ENCODE results near the gene MYOF.

DNA sequence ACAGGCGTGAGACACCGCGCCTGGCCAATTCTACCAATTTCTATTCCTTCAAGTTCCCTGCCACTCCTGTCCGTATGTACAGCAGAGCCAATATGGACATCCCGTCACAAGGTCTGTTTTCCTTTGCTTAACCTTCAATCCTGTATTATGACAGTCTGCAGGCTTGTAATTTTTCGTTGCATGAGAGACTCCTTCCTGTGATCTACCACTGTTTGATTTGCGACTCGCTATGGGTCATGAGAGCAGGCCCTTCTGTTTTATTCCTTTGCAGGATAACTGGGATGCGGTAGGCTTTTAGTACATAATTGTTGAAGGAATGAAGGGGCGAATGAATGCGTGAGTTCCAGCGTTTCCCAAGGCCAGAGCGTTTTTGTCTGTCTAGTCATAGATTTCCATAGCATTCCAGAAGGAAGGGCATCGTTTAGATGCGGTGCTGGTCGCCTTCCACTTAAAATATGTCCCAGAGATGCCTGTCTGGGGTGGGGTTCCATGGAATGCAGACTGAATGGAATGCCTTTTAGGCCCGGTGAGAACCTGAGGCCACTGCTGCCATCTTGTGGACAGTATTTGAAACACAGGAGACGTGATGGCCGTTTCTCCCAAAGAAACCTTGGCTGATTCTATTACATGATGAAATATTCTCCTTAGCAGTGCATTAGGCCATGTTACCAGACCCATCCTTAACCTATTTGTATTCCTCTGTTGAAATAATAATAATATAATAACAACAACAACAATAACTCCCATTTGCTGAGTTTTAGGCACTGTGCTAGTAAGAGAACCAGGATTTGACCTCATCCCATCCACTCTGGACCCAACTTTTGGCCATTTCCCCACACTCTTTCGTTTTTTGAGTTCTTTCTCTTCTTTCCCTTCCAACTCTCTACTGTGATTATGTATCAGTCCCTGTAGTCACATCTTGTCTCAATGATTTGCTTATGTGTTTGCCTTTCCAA is 193.2 kb downstream of the MYOF start:
- TF ChIP-seq GATA2 (IDR thresholded peaks at IDR 0.05; ENCODE audit: low read depth, low read length) (no peak), GATA3 (IDR thresholded peaks at IDR 0.05; ENCODE audit: low read depth, low read length) (no peak)
